Activated T-cell treated with anti-CD3 and anti-CD28 coated beads, Interleukin-2, amount 50 U/mL, for 72 hours (primary cell): ENCODE results near the gene SETX. TPM values are rescaled to one million over a fixed set of nuclear protein-coding genes. Genes with fewer than 3 reads are reported as not detected.
"Not testable (repeated sequence)": the region's sequence is repeated elsewhere in the genome, so short reads cannot be mapped to it uniquely, and the experiment has no call there.

Experiments used
- ATAC-seq, 2 donors: fragments of 150-1000 bp; cut with Tn5 transposase; replicated peaks in 1 of 2; 2 replicates each; pipeline ENCODE4 v1.10.0; 2021; ENCODE audit warnings: moderate library complexity in 2 of 2, mild to moderate bottlenecking in 1 of 2
- DNase-seq, 2 donors: peaks; one replicate each; pipeline ENCODE4 v3.0.0; 2021 to 2022; ENCODE audit warnings: mixed read lengths in 1 of 2
- H3K27ac Mint-ChIP-seq: one replicate; pipeline ENCODE4 v1.8.0; 2022; ENCODE audit warnings: mild to moderate bottlenecking, moderate library complexity, mixed read lengths
- H3K27me3 Mint-ChIP-seq: one replicate; pipeline ENCODE4 v1.8.0; 2022; ENCODE audit warnings: low read depth, mixed read lengths
- H3K36me3 Mint-ChIP-seq, 2 donors: one replicate each; pipeline ENCODE4 v1.8.0; 2022; ENCODE audit warnings: mixed read lengths in 2 of 2, mild to moderate bottlenecking in 1 of 2; ENCODE audit not compliant: insufficient read depth in 2 of 2
- H3K4me1 Mint-ChIP-seq: one replicate; pipeline ENCODE4 v1.8.0; 2022; ENCODE audit warnings: low read depth, mixed read lengths
- H3K4me3 Mint-ChIP-seq, 2 donors: one replicate each; pipeline ENCODE4 v1.8.0; 2022; ENCODE audit warnings: mild to moderate bottlenecking in 2 of 2, mixed read lengths in 2 of 2, moderate library complexity in 2 of 2
- H3K9me3 Mint-ChIP-seq, 2 donors: one replicate each; pipeline ENCODE4 v1.8.0; 2022; ENCODE audit warnings: mixed read lengths in 2 of 2
- total RNA-seq, 2 donors: library from RNA; stranded (reverse); gene quantifications; one replicate each; pipeline ENCODE4 v1.2.3, GENCODE V29; 2022

The SETX gene
- total RNA-seq, 2 donors from 2014 or later, result 53.7 to 55.9 TPM

- not testable (repeated sequence) for H3K27ac Mint-ChIP-seq, H3K27me3 Mint-ChIP-seq, DNase-seq, H3K4me3 Mint-ChIP-seq, H3K9me3 Mint-ChIP-seq, ATAC-seq
- peaks cover 5 to 15% of the 10 kb centered on the region in 2 donors for H3K36me3 Mint-ChIP-seq
- H3K4me1 Mint-ChIP-seq, result peaks cover 36% of the 10 kb centered on the region
Observed at GRCh38 chr9:132377769-132378168, 23.0 kb upstream of the SETX start.

- no peak for DNase-seq
- peak overlapping the region; percentile 21 to 29 for H3K4me3 Mint-ChIP-seq
- no peaks in the 10 kb centered on the region for H3K9me3 Mint-ChIP-seq
- peaks cover 2 to 9% of the 10 kb centered on the region in 2 donors for H3K36me3 Mint-ChIP-seq
- peak overlapping the region; percentile 83 for H3K27ac Mint-ChIP-seq
- H3K27me3 Mint-ChIP-seq, result no peaks in the 10 kb centered on the region
- peaks cover 33% of the 10 kb centered on the region for H3K4me1 Mint-ChIP-seq
- peak in 1 of 2 donors; percentile 22 for ATAC-seq
Observed at GRCh38 chr9:132372177-132373095, 17.6 kb upstream of the SETX start.

GRCh38 chr9:132370592-132370991 lies 15.8 kb upstream of the SETX start:
- Mint-ChIP-seq H3K4me1 (peaks cover 33% of the 10 kb centered on the region), H3K36me3 (peaks cover 0 to 4% of the 10 kb centered on the region in 2 donors), H3K27me3 (no peaks in the 10 kb centered on the region), H3K27ac (no peak overlapping the region), H3K9me3 (no peaks in the 10 kb centered on the region), H3K4me3 (no peak overlapping the region)
- DNase-seq (no peak), ATAC-seq (no peak)

GRCh38 chr9:132369421-132369820 lies 14.6 kb upstream of the SETX start:
- Mint-ChIP-seq H3K4me1 (peaks cover 25% of the 10 kb centered on the region), H3K36me3 (peaks cover 0 to 3% of the 10 kb centered on the region in 2 donors), H3K27ac (no peak overlapping the region), H3K9me3 (no peaks in the 10 kb centered on the region), H3K27me3 (no peaks in the 10 kb centered on the region), H3K4me3 (no peak overlapping the region)
- no peak for ATAC-seq
- DNase-seq, result no peak

GRCh38 chr9:132367613-132368313 lies 13.0 kb upstream of the SETX start:
- ATAC-seq (no peak), DNase-seq (no peak)
- H3K4me3 Mint-ChIP-seq, result no peak overlapping the region
- H3K4me1 Mint-ChIP-seq, result peaks cover 8% of the 10 kb centered on the region
- H3K36me3 Mint-ChIP-seq, result peaks cover 0 to 2% of the 10 kb centered on the region in 2 donors
- no peaks in the 10 kb centered on the region for H3K27me3 Mint-ChIP-seq
- H3K27ac Mint-ChIP-seq, result no peak overlapping the region
- no peaks in the 10 kb centered on the region for H3K9me3 Mint-ChIP-seq

- Mint-ChIP-seq H3K36me3 (no peaks in the 10 kb centered on the region), H3K27me3 (no peaks in the 10 kb centered on the region), H3K4me3 (no peak overlapping the region), H3K9me3 (no peaks in the 10 kb centered on the region), H3K4me1 (no peaks in the 10 kb centered on the region), H3K27ac (no peak overlapping the region)
- ATAC-seq (no peak), DNase-seq (no peak)
Observed at GRCh38 chr9:132366481-132366880, 11.7 kb upstream of the SETX start.

GRCh38 chr9:132365986-132366385 lies 11.2 kb upstream of the SETX start:
- no peaks in the 10 kb centered on the region for H3K27me3 Mint-ChIP-seq
- no peak overlapping the region for H3K4me3 Mint-ChIP-seq
- no peak for DNase-seq
- H3K27ac Mint-ChIP-seq, result no peak overlapping the region
- no peak for ATAC-seq
- no peaks in the 10 kb centered on the region for H3K36me3 Mint-ChIP-seq
- H3K9me3 Mint-ChIP-seq, result no peaks in the 10 kb centered on the region
- no peaks in the 10 kb centered on the region for H3K4me1 Mint-ChIP-seq

- H3K27me3 Mint-ChIP-seq, result no peaks in the 10 kb centered on the region
- no peaks in the 10 kb centered on the region for H3K4me1 Mint-ChIP-seq
- H3K4me3 Mint-ChIP-seq, result no peak overlapping the region
- DNase-seq, result no peak
- ATAC-seq, result no peak
- no peaks in the 10 kb centered on the region for H3K36me3 Mint-ChIP-seq
- H3K27ac Mint-ChIP-seq, result no peak overlapping the region
- H3K9me3 Mint-ChIP-seq, result no peaks in the 10 kb centered on the region
Observed at GRCh38 chr9:132364068-132364467, 9.3 kb upstream of the SETX start.

- DNase-seq, result no peak
- Mint-ChIP-seq H3K27ac (no peak overlapping the region), H3K36me3 (peaks cover 6 to 13% of the 10 kb centered on the region in 2 donors), H3K9me3 (no peaks in the 10 kb centered on the region), H3K4me3 (no peak overlapping the region), H3K27me3 (no peaks in the 10 kb centered on the region), H3K4me1 (peaks cover 14% of the 10 kb centered on the region)
- no peak for ATAC-seq
Observed at GRCh38 chr9:132357764-132358163, 3.0 kb upstream of the SETX start.

- Mint-ChIP-seq H3K27ac (no peak overlapping the region), H3K9me3 (no peaks in the 10 kb centered on the region), H3K4me3 (peak overlapping the region in 1 of 2 donors; percentile 93), H3K4me1 (peaks cover 27% of the 10 kb centered on the region), H3K27me3 (no peaks in the 10 kb centered on the region), H3K36me3 (peaks cover 13 to 22% of the 10 kb centered on the region in 2 donors)
- no peak for DNase-seq
- no peak for ATAC-seq
Observed at GRCh38 chr9:132356324-132356924, 1.6 kb upstream of the SETX start.

GRCh38 chr9:132351404-132352045 lies 3.3 kb downstream of the SETX start:
- no peaks in the 10 kb centered on the region for H3K9me3 Mint-ChIP-seq
- DNase-seq, result no peak
- no peak for ATAC-seq
- H3K4me1 Mint-ChIP-seq, result peaks cover 57% of the 10 kb centered on the region
- H3K27ac Mint-ChIP-seq, result peak overlapping the region; percentile 38
- H3K4me3 Mint-ChIP-seq, result peak overlapping the region; percentile 75 to 93
- no peaks in the 10 kb centered on the region for H3K27me3 Mint-ChIP-seq
- H3K36me3 Mint-ChIP-seq, result peaks cover 22 to 46% of the 10 kb centered on the region in 2 donors

- H3K27ac Mint-ChIP-seq, result peak overlapping the region; percentile 38
- H3K9me3 Mint-ChIP-seq, result no peaks in the 10 kb centered on the region
- no peaks in the 10 kb centered on the region for H3K27me3 Mint-ChIP-seq
- H3K4me1 Mint-ChIP-seq, result peaks cover 57% of the 10 kb centered on the region
- H3K36me3 Mint-ChIP-seq, result peaks cover 22 to 52% of the 10 kb centered on the region in 2 donors
- no peak for ATAC-seq
- peak; percentile 28 to 35 for DNase-seq
- H3K4me3 Mint-ChIP-seq, result peak overlapping the region; percentile 75 to 93
Observed at GRCh38 chr9:132350861-132351315, 3.9 kb downstream of the SETX start.
